ENCODE results near the gene RNF34.
A peak's percentile ranks its signal among the peaks of the same experiment; 100 is the strongest.

The RNF34 gene

DNA sequence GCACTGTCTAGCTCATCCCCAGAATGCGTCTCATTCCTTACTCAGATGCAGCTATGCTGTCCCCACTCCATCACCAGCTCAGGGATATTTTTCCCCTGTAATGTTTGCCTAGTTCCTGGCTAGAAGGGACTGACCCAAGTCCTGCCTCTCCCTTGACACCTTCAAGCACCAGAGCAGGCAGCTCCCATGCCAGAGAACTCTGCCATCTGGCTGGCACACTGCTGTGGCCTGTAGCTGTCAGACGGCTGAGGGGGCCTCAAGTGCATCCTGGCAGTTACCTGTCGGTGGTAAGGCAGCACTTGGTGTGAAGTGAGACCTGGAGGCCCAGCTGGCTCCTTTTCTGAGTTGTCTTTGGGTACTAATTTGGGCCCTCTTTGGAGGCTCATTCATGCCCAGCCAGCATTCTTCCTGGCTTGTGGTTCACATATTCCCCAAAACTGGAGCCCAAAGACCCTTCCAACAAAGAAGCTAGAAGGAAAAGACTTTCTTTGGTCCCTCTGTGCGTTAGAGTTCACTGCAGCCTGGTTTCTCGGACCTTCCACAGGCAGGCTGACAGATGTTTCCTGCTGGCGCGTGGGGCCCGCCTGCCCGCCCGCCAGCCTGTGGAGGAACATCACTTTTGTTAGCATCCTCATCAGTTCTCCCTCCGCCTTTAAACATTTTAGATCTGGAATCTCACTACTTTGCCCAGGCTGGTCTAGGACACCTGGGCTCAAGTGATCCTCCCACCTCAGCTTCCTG lies 33.0 kb downstream of the RNF34 start:
- H3K27ac ChIP-seq = no peak overlapping the region
- no peak for DNase-seq (ENCODE audit: low read depth, low spot score)

DNA sequence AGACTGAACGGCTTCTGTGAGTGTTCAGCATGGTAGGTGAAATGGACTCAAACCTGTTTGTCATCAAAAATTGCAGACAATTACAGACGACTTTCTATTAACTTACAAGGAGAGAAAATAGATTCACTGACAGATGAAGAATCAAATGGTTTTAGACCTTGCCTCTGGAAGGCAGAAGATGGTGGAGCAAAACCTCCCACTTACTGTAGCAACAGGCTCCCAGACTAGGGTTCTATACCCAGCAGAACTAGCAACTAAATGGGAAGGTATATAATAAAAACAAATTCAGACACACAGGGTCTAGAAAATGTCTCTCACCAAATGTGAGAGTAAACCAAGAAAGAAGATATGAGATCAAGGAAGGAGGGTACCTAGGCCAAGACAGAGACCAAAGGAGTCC lies 36.8 kb downstream of the RNF34 start:
- H3K27ac ChIP-seq = no peak overlapping the region
- no peak for DNase-seq (ENCODE audit: low read depth, low spot score)

DNA sequence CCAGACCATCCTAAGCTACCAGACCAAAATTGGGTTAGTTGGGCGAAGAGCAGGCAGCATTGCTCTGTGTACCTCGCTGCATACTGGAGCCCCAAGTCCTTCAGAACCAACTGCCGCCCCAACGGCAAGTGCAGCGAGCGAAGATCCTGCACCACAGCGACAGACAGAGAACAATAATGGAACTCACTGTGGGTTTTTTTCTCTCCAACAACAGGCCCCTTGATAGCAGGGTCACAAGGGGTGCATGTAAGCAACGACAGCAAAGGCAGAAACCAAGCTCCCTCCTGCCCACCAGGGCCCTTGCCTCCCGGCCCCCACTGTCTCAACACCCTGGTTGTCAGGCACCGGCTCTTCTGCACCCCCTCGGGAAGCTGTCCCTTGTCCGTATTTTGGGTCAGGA lies 39.0 kb downstream of the RNF34 start:
- no peak overlapping the region for H3K27ac ChIP-seq
- no peak for DNase-seq (ENCODE audit: low read depth, low spot score)

DNA sequence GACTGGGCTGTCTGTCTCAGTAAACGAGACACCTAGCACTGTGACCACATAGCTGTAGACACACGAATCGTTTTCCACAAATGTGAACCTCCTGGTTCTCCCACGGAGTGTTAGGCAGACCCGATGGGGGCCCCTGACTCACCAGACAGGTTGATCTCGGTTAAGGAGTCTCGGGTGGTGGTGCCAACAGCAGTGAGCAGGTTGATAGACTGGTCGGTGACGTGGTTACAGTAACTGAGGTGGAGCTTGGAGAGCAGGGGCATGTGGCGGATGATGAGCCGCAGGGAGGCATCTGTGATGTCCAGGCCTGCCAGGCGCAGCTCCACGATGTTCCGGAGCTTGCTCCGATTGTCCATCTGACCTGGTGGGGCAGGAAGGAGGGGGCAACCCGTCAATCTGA lies 39.8 kb downstream of the RNF34 start:
- no peak for DNase-seq (ENCODE audit: low read depth, low spot score)
- H3K27ac ChIP-seq = no peak overlapping the region

DNA sequence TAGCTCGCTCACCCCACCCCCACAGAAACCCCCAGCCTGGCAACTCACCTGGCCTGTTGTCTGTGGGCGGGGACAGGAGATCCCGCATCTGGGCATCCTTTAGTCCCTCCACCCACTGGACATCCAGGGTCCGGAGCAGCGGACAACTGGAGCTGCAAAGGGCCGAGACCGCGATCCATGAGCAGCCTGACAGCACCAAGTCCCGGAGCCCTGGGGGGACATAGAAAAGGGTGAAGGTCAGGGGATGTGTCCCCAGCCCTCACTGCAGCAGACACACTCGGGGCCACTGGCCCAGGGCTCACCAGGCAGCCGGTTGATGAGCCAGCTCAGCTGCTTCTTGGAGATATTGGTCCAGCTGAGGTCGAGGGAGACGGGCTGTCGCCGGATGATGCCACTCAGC lies 40.9 kb downstream of the RNF34 start:
- no peak overlapping the region for H3K27ac ChIP-seq
- DNase-seq (ENCODE audit: low read depth, low spot score) = no peak

DNA sequence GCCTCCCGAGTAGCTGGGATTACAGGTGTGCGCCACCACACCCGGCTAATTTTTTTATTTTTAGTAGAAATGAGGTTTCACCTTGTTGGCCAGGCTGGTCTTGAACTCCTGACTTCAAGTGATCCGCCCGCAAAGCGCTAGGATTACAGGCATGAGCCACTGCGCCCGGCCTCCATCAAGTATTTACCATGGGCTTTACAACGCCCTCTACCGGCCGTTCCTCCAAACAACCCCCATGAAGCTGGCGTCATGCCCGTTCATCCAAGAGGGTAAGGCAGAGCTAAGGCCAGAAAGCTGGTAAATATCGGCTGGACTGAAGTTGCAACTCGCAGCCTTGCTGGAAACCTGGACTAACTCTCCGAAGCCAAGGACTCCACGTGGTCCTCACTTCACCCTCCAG lies 41.6 kb downstream of the RNF34 start:
- no peak overlapping the region for H3K27ac ChIP-seq
- no peak for DNase-seq (ENCODE audit: low read depth, low spot score)

DNA sequence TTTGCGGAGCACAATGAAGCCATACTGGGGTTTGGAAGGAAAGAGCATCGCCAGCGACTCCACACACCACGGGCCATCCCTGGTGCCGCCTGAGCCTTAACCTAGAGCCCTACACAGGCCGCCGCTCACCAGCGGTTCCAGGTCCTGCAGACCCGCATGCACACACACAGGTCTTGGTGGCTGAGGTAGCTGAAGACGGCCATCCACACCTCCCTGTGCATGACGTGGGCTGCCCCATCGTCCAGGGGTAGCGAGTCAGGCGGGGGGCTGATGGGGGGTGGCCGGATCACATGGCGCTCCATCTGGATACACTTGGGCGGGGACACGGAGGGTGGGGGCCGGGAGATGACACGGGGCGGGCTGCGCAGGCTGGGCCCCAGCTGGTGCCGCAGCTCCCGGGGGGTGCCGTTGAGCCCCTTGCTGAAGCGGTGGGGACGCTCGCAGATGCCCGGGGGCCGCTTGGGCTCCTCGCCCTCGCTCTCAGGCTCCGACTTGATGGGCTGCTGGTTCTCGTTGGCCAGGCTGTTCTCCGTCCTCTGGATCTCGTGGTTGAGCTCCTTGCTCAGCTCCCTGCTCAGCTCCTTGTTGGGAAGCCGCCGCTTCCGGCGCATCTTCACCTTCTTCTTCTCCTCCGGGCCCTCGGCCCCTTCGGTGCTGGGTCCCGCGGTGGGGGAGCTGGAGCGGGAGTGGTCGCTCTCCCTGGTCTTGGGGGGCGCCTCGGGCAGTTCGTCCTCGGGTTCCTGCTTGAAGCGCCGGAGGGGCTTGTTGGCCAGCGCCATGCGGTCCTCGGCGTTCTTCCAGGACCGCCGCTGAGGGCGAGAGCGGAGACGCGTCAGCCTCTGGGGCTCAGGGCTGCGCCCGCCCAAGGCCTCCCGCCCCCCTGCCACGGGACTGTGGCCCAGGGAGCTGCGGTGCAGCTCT lies 42.4 kb downstream of the RNF34 start:
- no peak for DNase-seq (ENCODE audit: low read depth, low spot score)
- H3K27ac ChIP-seq = no peak overlapping the region

DNA sequence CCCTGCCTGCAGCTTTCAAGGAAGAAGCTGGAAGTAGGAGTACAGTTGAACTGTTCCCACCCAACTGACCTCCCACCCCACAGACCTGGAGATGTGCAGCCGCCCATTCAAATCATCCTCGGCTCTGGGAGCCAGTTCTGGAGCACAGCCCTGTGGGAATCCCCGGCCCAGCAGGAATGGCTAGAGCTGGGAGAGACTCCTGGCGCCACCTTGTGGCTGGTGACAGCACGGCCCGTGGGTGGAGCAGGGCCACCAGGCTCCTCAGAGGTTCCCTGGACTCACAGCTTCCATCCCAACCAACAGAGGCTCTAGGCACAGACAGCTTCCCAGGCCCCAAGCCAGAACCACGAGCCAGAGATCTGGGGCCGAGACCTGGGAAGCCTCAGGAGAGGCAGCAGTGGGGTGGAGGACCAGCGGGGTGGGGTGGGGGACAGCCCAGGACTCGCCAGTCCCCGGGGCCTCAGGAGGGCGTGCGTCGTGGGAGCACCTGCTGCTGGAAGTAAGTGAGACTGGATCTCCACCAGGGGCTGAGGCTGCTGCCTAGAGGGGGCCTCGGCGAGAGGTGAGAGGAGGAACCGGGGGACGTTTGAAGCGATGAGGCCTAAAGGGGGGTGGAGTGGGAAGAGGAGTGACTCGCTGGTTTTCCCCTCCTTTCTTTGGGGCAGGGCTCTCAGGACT lies 43.4 kb downstream of the RNF34 start:
- no peak overlapping the region for H3K27ac ChIP-seq
- no peak for DNase-seq (ENCODE audit: low read depth, low spot score)

DNA sequence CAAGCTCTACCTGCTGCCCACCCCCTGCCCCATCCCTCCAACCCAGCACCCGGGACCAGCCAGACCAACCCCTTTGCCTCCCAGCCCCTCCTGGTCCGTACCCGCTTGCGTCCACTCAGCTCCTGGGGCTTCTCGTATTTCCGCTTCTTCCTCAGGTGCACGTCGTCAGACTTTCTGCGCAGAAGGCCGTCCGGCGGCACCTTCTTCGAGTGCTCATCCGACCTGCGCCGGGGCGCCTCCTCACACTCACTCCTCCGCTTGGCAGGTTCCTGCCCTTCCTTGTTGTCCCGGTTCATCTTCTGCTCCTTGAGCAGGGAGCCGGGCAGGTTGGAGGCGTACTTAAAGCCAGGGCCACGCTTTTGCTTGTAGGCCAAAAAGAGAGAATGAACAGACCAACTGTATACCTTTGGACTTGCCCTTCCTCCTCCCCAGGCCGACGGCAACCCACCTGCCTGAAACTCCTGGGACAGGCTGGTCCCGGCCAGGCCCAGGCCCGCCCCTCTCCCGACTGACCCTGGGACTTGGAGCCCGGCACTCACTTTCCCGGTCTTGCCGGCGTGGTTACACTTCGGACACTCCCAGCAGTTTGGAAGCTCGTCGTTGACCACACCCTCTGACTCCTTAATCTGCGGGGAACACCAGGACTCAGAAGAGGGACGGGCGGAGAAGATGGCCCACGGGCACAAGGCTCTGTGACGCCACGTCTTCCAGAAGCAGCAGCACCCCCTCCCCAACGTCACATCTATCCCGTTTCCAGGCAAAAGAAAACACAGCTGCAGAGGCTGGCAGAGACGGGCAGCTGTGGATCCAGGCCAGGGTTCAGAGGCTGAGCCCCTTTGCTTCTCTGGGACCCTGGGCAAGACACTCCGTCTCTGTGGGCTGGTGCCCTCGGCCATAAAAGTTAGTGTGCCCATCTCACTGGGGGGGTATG lies 44.3 kb downstream of the RNF34 start:
- no peak for DNase-seq (ENCODE audit: low read depth, low spot score)
- no peak overlapping the region for H3K27ac ChIP-seq

DNA sequence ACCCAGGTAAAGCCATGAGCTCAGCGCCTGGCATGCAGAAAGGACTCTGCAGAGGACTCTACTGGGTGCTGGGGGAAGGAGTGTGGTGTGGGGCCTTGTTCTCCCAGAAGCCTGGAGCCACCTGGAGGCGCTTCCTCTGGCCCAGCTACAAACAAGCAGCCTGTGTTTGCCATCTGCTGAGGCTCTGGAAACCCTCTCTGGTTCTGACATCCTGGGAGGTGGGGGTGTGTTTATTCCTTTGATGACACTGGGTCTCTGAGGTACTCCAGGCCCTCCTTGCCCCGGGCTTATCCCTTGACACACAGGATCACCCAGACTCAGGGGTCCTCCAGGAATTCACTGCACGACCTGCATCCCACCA lies 44.9 kb downstream of the RNF34 start:
- H3K27ac ChIP-seq = no peak overlapping the region
- no peak for DNase-seq (ENCODE audit: low read depth, low spot score)

DNA sequence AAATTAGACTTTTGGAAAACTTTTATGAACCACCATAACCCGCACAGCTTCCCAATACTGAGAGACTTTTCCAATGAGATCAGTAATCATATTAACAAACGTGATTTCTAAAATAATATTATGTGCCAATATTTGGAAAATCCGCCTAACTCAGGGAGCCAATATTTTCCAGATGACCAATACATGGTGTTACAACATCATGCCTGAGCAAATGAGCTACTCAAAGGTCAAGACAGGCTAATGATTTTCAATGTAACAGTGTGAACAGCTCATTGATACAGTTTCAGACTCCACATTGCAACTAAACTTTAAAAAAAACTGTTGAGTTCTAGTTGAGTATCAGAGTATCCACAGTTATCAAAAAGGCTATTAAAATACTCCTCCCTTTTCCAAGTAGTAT lies 46.8 kb downstream of the RNF34 start:
- no peak for DNase-seq (ENCODE audit: low read depth, low spot score)
- no peak overlapping the region for H3K27ac ChIP-seq

DNA sequence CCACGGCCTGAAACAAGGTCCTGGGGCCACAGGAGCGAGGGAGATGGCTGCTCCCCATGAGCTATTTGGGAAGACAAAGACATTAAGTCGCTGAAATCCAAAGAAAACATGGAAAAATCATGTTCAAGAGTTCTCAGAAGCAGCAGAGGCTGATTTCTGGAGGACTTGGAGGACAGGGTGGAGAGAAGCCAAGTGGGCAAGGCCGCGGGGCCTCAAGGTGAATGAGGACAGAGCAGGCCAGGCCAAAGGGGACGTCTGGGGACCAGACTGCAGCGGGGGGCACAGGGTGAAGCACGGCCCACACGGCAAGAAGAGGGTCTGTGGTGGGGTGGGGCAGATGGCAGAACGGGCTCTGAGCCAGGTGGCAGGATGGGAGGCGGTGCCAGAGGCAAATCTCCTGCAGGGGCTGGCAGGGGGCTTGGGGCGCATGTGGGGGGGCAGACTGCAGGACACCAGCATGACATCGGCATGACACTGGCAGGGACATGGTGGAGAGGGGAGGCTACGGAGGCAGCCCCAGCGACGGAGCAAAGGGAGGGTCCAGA lies 48.9 kb downstream of the RNF34 start:
- no peak for DNase-seq (ENCODE audit: low read depth, low spot score)
- H3K27ac ChIP-seq = no peak overlapping the region

DNA sequence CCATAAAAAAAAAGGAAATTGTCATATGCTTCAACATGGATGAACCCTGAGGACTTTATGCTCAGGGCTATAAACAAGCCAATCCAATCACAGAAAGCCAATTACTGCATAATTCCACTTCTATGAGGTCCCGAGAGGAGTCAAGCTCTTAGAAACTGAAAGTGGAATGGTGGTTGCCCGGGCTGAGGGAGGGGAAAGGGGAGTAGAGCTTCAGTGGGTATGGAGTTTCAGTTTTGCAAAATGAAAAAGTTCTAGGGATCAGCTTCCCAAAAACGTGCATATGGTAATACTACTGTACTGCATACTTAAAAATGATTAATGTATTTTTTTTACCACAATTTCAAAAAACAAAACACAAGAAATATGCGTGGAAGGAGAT lies 52.0 kb downstream of the RNF34 start:
- peak overlapping the region; percentile 60 for H3K27ac ChIP-seq
- DNase-seq (ENCODE audit: low read depth, low spot score) = no peak

DNA sequence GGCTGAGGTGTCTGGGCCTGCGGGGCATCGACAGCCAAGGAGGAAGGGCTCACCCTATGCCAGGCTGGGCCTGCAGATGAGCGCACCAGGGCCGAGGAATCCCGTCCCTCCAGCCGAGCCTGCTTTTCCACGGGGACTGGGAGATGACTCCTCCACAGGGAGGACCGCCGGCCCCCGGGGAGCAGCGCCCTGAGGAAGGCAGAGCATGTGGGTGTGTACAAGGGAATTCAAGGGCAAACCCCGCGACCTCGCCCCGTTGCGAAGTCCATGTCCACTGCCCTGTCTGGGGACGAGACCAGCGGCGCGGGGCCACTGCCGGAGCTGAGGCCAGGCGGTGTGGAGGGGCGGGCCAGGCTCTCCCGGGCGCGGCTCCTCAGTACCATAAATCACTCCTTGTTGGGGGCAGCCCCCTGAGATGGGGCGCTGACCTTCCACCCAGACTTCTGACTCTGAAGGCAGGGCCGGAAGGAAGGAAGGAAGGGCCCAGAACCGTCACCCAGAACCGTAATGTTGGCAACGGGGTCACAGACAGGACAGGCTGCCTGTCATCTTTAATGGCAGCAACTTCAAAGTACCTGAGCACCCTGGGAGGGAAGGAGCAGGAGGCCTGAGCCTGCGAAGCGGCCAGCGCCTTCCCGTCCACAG lies 52.5 kb downstream of the RNF34 start:
- peak; percentile 46 for DNase-seq (ENCODE audit: low read depth, low spot score)
- peak overlapping the region; percentile 60 for H3K27ac ChIP-seq

DNA sequence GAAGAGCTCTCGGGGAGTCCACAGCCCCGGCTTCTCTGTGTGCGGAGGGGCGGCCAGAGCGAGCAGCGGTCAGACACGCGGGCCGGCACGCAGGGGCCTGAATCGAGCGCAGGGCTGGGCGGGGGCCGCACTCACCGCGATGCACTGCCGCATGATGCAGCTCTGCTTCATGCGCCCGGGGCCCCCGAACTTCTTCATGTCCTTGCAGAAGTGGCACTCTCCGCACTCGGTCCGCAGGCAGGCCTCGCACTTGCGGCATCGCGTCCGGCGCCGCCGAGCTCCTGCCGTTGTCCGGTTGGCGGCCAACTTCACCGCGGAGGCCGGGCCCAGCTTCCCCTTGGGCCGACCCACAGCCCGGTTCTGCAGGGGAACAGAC lies 53.1 kb downstream of the RNF34 start:
- H3K27ac ChIP-seq = peak overlapping the region; percentile 60
- no peak for DNase-seq (ENCODE audit: low read depth, low spot score)

DNA sequence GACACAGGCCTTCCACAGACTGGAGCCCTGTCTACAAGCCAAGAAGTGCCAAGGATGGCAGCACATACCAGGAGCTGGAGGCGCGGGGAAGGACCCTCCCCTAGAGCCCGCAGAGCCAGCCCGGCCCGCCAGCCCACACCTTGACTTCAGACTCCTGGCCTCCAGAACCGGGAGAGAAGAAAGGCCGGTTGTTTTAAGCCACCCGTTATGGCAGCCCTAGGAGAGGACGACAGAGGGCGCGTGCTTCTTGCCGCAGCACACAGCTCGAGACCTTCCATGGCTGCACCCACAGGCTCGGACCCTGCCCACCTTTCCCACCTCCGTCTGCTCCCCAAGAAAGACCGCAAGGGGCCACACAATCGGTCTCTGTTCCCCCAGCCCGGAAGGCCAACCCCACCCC lies 53.7 kb downstream of the RNF34 start:
- no peak overlapping the region for H3K27ac ChIP-seq

DNA sequence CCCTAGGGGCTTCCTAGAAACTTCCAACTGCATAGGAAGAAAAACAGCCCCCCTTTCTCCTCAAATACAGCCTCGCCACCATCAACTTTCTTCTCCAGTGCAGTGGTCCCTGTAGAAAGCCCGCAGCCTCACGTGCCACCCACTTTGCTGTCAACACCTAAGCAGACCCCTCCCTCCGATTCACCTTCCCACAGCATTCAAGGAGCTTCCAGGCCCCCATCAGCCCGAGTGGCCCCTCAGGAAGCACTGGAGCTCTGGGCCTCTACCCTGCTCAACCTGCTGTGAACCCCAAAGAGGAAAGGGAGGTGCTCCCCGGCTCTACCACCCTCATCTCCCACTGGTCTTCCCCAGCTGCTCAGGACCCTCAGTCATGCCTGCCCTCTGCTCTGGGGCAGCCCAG lies 55.0 kb downstream of the RNF34 start:
- DNase-seq (ENCODE audit: low read depth, low spot score) = no peak
- no peak overlapping the region for H3K27ac ChIP-seq

More for the DNA sequence above, 53.7 kb downstream of the RNF34 start:
- no peak for DNase-seq (ENCODE audit: low read depth, low spot score)

DNA sequence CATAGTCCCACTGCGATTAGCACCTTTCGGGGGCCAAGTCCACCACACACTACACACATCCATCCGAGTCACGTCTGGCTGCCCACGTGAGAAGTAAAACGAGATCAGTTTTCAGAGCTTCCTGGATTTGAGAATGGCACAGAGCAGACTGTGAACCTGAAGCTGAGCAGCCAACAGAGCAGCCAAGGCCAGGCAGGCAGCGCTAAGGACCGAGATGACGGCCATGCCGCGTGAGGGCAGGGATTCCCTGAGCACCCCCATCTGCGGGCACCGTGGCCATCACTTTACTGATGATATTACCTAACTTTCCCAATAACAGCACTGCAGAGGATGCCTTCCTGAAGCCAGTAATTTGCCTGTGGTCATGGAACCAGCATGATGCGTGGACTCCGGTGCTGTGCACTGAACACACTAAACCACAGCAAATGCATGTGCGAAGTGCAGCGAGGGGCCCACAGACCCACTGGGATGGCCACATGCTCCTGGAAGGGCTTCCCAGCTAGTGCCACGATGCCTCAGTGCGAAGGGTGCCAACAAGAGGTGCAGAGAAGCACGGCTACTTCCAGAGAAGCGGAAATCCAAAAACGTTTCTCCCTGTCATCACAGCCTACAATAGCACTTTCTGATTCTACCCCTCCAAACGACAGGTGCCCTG lies 56.0 kb downstream of the RNF34 start:
- H3K27ac ChIP-seq = no peak overlapping the region
- DNase-seq (ENCODE audit: low read depth, low spot score) = no peak

DNA sequence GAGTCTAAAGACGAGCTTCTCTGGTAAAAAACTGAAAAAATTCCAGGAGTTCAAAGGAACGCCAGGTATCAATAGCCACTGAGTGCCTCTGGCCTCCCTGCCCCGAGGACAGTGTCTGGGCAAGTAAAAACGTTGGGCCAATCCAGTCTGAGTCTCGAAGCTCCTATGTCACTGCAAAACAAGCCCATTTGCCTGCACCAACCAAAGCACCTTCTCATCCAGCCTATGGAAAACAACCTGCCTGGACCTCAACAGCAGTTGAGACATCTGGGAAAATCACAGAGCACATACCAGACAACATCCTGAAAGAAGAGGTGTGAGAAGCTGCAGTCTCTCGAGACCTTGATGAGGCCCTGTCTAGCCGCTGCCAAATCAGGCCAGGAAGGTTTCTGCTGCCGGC lies 56.6 kb downstream of the RNF34 start:
- no peak for DNase-seq (ENCODE audit: low read depth, low spot score)
- H3K27ac ChIP-seq = no peak overlapping the region

All from epithelial cell of prostate (primary cell).